GM12874 (cell line): ENCODE data around the gene CASKIN2.

Experiments used
- CTCF ChIP-seq: IDR thresholded peaks from 2 replicates; pipeline ENCODE4 v1.5.1; 2011; ENCODE audit warnings: low read depth, mild to moderate bottlenecking, control low read depth, low read length, moderate library complexity; ENCODE audit not compliant: insufficient read depth

CASKIN2 gene

GRCh38 chr17:75542728-75543336, 27.5 kb upstream of the CASKIN2 start:
- no peak for TF ChIP-seq CTCF

- no peak for TF ChIP-seq CTCF
Observed at GRCh38 chr17:75542229-75542628, 26.9 kb upstream of the CASKIN2 start.

- no peak for TF ChIP-seq CTCF
Observed at GRCh38 chr17:75540923-75541503, 25.7 kb upstream of the CASKIN2 start.

GRCh38 chr17:75539967-75540729, 24.8 kb upstream of the CASKIN2 start:
- TF ChIP-seq CTCF = no peak

- TF ChIP-seq CTCF = no peak
Observed at GRCh38 chr17:75536366-75536765, 21.0 kb upstream of the CASKIN2 start.

GRCh38 chr17:75535871-75536270, 20.5 kb upstream of the CASKIN2 start:
- TF ChIP-seq CTCF = no peak

- TF ChIP-seq CTCF = no peak
Observed at GRCh38 chr17:75535119-75535537, 19.8 kb upstream of the CASKIN2 start.
